Globus pallidus (tissue), 1 donor: ENCODE measurements around the gene GTSE1.
A peak's percentile ranks its signal among the peaks of the same experiment; 100 is the strongest.

Source experiments
- DNase-seq: peaks from one replicate; pipeline ENCODE4 v3.0.0-alpha.2; 2015; ENCODE audit warnings: low spot score

Gene GTSE1

DNA sequence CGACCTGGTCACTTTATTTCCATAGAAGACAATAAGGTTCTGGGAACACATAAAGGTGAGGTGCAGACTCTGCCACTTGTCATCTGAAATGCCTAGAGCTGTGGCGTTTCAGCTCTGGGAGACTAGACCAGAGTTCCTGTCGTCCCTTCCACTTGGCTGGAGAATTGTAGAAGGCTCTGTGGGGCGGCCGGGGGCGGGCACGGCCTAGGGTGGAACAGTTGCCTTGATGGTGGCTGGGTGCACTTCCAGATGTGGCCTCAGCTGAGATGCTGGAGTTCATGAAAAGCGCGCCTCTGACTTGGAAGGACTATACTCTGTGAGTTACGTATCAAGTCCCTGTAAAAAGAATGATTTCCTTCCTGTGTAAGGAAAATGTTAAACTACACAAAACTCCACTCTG lies 55.6 kb downstream of the GTSE1 start:
- no peak for DNase-seq

DNA sequence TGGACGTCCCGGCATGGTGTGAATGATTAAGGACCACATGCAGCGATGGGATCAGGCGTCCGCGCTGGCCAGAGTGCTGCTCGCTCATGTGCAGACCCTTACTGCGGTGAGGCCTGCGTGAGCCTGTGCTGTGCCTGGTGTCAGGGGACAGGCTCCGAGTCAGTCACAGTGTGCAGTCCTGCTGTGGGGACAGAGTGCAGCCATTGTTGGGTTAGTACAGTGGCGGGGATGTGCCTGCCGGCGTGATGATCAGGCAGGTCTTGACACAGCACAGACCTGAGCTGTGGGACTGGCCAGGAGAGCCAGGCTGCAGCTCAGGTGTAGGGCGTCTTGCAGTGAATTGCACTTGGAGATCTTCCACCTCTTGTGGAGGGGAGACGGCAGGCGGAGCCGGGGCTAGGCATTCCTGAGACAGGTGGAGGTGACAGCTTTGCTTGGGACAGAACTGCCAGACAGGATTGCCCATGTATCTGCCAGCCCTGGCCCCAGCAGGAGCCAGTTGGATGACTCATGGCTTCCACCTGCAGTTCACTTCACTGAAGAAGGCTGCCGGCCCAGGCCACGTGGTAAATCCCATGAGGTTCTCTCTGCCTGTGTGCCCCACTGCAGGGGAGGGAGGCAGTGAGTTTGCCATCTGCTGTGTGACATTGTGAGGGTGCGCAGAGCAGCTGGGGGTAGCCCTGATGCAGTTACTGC lies 56.2 kb downstream of the GTSE1 start:
- no peak for DNase-seq

DNA sequence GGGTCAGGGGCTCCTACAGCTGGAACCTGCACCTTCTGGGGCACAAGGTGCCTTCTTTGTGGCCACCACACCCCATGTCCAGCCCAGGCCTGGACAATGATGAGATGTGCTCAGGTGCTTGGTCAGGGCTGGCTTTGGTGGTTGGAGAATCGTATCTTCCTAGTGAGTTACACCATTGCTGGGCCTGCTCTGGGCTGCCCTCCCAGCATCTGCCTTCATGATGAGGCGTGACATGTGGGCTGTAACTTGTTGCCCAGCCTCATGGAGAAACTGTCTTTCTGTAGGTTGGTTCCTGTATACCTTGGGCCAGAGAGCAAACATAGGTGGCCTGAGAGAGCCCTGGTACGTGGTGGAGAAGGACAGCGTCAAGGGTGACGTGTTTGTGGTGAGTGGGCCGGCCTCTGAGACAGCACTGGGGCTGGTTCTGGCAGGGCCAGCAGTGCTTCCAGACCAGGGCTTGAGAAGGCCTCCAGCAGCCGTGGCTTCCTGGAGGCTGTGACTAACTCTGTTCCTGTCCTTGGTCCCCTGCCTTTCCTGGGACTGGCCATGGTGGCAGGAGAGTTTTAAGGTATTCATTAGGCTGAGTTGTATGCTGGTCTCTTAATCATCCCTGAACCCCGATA lies 56.9 kb downstream of the GTSE1 start:
- no peak for DNase-seq

DNA sequence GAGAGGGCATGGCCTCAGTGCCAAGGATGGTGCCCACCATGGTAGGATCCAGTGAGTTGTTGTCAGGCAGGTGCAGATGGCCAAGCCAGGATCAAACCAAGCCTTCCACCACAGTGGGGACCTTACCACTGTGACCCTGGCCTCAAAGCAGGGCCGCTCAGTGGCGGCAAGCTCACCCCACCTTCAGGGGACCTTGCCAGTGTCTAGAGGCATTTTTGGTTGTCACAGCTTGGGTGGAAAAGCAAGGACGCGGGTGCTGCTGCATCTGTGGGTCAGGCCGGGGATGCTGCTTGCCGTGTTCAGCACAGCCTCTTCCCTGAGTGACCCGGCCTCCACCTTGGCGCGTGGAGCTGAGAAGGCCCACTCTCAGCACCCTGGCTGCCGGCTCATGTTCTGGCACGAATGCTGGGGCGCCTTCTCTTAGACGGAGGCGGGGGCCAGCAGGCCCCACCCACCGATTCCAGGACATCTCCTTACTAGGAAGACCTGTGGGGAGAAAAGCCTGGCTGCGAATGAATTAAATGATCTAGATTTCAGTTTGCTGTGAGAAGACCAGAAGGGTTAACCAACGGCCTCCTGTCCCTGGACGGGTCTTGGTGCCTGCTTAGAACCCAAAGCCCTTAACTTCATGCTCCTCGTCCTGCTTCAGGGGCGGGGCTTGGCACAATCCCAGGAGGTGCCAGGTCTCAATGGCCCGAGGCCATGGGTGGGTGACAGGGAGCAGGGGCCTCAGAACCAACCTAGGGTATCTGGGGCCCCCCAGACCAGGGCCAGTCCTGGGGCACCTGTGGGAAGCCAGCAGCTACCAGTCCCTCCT lies 57.7 kb downstream of the GTSE1 start:
- DNase-seq: no peak

DNA sequence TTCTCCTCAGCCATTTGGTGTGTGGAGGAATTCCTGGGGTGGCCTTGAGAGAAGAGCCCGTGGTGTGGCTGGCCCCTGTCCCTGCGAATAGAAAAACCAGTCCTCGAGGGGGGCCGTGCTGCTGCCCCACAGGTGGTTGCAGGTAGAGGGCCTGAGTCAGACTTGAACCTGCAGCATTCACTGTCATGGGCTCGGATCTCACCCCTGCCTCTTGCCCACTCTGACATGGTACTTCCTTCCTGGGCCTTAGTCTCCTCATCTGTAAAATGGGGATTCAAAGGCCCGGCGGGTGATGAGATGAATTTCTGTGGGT lies 58.3 kb downstream of the GTSE1 start:
- DNase-seq: no peak

DNA sequence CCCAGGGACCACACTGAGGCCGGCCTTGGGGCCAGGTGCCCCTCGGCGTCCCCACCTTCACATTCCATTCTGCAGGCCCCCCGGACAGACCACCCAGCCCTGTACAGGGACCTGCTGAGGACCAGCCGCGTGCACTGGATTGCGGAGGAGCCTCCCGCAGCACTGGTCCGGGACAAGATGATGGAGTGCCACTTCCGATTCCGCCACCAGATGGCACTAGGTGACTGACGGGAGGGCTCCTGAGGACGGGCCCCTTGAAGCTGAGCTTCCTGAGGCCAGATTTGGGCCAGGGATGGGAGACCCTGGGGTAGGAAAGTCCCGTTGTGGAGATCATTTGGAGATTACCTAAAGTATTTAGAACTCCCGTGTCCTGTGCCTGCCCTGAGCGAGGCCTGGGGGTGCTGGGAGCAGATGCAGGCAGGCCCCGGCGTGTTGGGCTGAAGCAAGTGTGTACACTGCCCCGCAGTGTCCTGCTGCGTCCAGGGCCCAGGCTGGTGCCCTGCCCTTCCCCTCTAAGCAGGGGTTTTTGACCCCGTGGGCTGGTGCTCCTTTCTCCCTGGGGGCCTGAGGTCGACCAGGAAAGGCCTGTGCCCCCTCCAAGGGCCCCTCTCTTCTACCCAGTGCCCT lies 58.8 kb downstream of the GTSE1 start:
- peak; percentile 38 for DNase-seq

DNA sequence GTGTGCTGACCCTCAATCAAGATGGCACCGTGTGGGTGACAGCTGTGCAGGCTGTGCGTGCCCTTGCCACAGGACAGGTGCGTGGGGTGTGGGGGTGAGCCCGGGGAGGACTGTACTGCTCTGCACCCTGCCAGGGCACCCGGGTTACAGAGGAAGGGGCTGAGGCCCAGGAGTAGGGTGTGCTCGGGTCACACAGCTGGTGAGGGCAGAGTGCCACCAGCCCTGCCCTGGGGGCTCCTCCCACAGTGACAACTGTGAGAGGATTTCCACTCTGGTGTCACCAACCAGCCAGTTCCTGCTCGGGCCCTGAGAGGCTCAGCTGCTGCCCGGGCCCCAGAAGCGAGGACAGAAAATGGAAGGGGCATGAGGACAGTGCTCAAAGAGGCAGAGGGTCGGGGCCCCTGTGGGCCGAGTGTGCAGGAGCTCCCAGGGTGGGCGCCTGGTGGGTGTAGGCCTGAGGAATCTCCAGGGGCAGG lies 59.4 kb downstream of the GTSE1 start:
- no peak for DNase-seq

DNA sequence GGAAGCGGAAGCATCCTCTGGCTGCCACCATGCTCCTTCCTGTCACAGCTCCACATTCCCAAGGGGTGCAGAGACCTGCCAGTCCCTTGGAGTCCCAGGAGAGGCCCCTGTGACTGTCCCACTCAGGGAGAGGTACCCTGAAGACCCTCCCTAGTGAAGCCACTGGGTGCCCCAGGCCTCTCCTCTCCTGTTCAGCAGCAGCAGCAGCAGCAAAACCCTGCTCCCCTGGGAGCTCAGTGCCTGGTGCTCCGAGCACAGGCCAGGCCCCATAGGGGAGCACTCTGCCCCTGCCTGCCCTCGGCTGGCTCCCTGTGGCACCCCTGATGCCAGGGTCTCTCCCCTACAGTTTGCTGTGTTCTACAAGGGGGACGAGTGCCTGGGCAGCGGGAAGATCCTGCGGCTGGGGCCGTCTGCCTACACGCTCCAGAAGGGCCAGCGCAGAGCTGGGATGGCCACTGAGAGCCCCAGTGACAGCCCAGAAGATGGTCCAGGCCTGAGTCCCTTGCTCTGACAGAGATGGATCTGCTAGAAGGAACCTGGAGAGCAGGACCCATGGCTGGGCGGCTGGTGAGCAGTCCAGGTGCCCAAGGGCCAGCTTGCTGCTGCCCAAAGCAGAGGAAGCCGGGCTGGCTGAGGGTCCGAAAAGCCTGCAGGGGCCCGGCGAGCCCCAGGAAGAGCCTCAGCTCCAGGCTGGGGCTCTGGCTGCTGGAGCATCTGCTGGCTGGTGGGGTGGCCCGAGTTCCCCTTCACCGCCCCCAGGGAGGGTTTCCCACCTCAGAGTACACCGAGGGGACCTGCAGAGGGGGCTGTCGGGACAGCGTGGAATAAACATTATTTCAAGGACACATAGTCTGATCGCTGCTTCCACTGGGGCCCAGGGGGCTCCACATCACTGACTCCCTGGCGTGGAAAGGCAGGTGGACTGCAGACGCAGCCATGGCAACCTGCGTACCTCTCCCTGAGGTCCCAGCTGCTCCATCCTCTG lies 60.1 kb downstream of the GTSE1 start:
- no peak for DNase-seq

DNA sequence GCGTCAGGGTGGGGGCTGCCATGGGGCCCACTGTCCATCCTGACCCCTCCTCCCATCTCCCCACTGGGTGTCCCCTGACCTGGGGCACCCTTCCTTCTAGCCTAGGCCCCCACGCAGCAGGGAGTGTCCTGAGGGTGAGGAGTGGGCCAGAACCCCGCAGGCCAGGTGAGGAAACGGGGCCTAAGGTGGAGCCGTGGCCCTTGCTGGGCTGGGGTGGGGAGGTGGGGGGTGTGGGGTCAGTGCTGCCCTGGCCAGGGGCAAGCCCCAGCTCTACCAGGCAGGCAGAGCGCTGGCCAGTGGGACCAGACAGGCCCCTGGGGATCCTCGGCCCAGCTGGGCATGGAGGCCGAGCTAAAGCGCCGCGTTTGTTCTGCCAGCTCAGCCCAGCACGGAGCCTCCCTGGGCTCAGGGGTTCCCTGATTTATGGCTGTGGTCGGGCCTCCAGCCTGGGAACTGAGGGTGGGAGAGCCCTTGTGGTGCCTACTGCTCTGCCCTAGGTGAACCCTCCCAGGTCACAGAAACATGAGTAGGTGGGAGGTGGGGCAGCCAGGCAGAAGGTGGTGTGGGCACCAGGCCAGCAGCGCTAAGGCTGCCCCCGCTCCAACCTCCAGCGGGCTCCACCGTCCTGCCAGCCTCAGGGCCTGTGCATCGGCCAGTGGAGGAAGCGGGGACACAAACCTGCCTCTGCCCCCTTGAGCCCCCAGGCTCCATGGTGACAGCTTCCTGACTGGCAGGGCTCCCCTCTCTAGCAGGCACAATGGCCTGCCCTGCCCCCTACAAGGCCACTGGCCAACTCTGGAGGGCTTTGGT lies 61.2 kb downstream of the GTSE1 start:
- DNase-seq: no peak

DNA sequence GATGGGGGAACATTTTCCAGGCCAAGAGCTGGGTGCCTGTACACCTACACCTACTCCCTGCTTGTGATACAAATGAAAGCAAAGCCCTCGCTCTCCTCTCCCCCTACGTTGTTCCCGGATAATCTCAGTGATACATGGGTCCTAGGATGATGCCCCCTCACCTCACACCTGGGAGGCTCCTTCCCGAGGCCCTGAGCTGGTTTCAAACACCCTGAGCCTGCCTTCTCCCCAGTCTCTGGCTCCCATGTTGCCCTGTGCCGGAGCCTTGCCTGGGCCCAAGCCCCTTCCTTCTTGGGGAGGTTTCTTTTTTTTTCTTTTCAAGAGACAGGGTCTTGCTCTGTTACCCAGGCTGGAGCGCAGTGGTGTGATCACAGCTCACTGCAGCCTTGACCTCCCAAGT lies 62.1 kb downstream of the GTSE1 start:
- DNase-seq: no peak

DNA sequence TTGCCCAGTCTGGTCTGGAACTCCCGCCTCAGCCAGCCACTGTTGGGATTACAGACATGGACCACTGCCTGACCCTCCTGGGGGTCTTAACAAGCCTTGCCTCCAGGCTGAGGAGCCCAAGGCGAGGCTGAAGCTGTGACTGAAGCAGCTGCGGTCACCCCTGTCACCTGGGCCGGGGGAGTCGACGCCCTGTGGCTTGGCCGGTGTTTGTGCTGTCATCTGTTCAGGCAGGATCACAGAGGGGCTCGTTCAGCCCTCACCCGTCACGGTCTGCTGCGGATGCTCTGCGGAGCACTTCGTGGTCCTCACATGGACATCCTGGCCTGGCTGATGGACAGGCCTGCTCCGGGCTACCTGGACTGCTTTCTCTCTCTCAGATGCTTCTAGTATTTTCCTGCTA lies 62.7 kb downstream of the GTSE1 start:
- no peak for DNase-seq

DNA sequence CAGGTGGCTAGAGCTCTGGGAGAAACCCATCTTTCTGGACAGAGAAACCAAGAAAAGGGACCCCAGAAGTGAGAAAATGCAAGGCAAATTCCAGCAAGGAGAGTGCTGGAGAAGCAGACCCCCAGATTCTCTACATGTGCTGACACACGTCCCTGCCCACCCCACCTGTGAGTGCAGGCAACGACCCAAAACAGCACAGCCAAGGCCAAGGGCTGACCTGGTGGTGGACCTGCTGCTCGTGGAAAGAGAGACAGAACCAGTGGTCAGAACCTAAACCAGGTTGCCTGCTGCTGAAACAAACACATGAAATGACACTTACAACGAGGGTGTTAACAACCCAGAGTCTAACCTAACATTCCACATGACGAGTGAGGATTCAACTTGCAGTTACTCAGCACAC lies 63.4 kb downstream of the GTSE1 start:
- no peak for DNase-seq

DNA sequence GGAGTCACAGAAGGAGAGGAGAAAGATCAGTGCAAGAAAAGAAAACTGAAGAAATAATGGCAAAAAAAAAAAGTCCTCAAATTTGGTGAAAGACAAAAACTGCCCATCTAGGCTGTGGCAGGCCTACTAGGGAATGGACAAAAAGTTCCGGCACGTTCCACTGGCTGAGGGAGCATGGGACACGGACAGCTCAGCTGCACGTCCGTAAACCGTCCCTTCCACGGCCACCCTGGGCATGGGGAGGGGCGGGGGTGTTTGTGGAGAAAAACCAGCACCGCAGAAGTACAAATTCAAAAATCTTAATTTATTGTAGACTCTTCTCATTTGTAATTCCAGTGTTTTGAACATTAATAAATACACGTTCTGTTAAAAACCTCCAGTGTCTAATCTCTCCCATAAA lies 64.2 kb downstream of the GTSE1 start:
- DNase-seq: no peak

DNA sequence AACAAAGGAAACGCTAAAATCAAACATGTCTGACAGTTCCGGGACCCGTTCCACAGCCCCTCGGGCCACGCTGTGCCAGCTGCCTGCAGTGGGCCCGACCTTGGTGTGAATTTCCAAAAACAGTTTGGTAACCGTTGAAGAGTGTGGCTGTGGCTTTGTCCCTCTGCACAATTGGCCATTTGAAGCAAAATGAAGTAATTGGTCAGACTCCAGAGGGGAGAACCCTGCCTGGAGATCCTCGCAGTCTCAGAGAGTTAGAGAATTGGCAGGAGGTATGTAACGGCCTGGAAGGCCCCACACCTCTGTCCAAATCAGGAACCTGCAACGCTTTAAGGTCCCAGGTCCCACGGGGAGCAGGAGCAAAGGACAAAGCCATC lies 65.1 kb downstream of the GTSE1 start:
- no peak for DNase-seq

DNA sequence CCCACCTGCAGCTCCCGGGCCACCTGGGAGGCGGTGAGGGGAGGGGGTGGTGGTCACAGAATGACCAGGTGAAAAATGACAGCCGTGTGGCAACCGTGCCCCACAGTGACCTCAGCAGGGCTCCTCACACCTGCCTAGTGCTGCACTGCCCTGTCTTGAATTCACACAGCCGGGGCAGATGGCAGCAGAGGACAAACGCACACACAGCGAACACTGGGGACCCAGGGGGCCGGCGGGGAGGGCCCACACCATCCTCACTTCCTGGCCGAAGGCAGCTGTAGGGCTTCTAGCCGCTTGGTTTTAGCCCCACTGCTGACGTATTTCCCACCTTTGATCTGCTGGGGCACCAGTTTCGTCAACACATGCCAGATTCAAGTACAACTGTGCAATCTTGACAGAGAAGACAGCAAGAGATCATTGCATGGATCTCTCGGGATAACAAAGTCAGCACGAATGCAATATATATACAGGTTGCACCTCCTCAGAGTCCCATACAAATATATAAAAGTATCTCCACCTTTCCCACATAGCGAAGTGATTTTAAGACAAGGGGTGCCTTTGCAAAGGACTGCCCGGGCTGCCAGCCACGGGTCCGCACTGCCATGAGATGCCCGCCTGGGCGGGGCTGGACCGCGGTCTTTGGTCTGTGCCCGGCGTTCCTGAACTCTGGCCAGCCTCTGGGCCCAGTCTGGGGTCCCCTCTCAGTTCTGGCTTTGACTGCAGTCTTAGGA lies 65.7 kb downstream of the GTSE1 start:
- DNase-seq: no peak

DNA sequence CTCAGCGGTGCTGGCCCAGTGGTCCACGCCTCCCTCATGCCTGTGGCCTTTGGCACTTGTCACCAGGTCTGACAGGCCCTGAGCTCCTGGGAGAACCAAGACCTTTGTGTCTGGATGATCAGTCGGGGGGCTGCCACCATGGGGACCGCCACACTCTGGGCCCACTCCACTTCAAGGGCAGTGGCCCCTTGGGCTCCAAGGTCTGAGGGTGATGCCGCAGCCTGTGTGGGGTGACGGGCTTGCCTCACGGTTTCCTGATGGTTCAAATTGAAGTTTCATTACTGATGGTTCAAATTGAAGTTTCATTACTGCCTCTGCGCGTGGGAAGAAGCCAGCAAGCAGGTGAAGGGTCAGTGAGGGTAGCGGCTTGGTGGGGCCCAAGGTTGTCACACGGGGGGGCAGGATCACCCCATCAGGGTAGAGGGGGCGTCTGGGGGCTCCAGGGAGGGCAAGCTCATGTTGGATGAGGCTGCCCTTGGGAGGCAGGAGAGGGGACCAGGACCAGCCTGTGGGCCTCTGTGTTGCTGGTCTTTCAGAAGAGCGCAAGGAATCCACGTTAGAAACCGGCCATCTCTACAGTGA lies 66.4 kb downstream of the GTSE1 start:
- DNase-seq: no peak

DNA sequence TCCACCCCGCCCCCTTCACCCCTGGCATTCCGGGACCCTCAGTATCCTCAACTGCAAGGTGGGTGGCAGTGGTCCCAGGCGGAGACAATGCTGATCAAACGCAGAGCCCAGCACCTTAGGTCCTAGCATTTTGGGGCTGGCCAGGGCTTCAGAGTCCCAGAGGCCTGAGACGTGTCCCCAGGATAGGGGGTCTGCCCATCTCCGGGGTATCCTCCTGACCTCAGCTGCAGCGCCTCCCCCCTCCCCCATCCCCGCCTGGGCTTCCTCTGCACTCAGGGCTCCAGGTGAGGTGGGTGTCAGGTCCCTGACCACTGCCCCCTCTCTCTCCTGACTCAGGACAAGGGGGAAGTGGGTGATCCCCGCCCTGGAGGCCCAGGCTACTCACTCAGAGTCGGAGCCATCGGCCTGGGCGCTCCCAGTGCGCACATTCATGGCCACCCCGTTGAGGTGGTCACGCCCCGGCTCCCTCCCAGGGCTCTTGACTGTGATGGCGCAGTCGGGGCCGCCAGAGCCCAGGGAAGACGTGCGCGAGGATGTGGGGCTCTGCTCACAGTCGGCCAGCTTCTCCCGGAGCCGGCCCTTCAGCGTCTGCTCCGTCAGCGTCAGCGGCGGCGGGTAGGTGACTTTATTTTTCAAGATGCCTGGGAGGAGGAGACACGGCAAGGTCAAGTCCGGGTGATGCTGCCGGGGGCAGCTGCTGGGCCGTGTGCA lies 67.1 kb downstream of the GTSE1 start:
- no peak for DNase-seq

DNA sequence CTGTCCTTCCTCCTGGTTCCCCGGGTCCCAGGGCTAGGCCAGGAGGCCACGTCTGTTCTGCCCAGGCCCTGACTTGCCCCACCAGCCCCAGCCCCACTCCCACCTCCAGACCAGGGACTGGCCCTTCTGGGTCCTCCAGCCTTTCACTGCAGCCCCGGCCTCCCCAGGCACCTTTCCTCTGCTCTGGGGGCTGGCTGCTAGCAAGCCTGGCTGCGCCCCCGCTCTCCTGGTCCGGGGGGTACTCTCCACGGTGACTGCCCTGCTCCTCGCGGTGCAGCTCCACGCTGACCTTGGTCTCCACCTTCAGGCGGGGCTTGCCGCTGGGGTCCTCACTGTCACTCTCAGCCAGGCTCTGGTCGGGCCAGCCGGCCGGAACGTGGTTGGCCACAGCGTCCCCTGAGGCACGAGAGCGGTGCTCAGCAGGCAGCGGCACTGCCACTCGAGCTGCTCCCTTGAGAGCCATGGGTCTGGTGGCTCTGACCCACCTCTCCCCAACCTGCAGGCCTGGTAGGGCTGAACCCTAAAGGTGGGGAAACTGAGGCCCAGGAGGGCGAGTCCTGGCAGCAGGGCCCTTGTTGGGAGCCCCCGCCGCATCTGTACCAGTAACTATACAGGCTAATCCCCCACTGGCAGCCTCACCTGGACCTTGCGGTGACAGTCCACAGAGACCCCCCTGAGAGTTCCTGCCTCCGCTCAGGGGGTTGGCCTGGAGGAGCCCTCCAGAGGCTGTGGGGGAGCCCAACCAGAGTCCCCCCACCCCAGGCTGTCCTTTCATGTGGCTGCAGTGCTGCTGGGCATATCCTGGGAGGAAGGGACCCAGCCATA lies 67.9 kb downstream of the GTSE1 start:
- DNase-seq: no peak
